HG02798 (cell line): ENCODE results near the gene ABCC5.
A peak's percentile ranks its signal among the peaks of the same experiment; 100 is the strongest.
"Not testable (repeated sequence)": the region's sequence is repeated elsewhere in the genome, so short reads cannot be mapped to it uniquely, and the experiment has no call there.

ENCODE experiments used
- ATAC-seq: cut with Tn5 transposase; IDR thresholded peaks from one replicate; pipeline ENCODE4 v1.9.1; 2021; ENCODE audit warnings: mild to moderate bottlenecking; ENCODE audit not compliant: unreplicated experiment, poor library complexity

The ABCC5 gene

DNA sequence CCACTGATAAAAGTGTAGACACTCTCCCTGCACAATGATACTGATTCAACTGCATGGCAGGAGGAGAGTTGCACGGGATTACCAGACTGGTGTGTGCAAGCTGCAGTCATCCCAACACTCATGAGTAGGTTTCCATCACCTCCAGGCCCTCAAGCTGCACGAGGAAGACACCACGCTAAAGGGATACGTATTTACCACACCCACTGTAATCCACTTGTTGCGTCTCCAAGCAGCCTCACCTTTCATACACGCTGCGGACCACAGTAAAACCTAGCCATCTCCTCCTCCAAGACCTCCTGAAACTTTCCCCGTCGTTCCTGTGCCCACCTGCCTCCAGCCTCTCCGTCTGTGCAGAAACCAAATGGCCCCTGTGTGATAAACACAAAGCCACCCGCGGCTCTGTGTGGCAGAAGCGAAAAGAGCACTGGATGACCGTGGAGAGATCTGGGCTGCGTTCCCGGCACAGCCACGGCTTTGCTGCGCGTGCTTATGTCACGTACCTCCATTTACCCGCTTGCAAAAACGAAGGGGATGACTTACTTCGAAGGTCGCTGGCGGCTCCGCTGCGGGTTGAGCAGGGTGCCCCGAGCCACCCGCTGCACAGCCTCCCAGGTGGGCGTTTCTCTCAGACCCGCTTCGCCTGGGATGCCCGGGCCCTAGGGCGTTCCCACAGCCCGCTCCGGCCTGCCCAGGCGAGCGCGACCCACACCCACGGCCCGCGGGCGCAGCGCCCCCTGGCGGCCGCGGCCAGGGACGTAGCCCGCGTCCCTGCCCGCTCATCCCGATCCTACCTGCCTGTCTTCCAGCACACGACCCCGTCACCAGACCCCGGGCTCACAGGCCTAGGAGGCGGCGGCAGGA lies 643 bp downstream of the ABCC5 start:
- peak; percentile 77 for ATAC-seq

DNA sequence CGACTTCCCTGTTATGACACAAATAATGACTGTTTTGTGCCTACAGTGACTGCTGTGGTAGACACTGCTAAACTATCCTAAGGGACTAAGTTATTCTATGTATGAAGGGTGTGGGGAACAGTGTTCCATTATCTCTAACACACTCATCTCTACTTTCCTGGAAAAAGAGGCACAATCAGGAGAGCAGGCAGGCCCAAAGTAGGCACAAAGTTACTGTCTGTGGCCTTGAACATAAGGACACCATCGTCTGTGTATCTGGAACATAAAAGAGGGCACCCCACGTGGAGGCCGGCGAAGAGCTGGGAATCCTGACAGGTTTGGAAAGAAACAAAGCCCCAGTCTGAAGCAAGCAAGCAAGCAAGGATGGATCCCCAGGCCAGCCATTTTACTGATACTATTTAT lies 1.5 kb downstream of the ABCC5 start:
- no peak for ATAC-seq

DNA sequence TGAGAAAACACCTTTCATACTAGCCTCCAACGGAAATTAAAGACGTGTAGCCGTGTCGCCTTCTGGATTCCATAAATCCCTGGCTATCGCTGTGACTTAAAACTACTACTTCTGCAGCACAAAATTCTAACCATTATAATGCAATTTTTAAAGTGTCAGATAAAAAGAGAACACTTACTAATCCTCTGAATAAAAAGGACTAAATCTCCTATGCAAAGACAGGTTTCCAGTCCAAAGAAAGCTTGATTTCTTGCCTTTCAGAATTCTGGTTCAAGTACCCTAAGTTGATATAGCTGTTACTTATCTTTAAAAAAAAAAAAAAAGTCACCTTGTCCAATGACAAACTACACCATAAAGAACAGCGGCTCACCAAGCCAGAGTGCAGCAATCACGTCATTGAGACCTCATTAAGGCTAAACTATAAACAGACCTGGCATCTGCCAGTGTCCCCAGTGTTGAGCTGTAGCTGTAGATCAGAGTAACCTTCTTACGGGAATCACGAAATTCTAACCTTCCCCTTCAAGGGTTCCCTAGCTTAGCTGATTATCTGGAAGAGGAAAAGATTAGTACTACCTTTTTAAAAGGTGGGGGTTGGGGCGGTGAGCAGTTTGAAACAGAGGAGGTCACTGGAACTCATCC lies 2.2 kb downstream of the ABCC5 start:
- ATAC-seq = no peak

DNA sequence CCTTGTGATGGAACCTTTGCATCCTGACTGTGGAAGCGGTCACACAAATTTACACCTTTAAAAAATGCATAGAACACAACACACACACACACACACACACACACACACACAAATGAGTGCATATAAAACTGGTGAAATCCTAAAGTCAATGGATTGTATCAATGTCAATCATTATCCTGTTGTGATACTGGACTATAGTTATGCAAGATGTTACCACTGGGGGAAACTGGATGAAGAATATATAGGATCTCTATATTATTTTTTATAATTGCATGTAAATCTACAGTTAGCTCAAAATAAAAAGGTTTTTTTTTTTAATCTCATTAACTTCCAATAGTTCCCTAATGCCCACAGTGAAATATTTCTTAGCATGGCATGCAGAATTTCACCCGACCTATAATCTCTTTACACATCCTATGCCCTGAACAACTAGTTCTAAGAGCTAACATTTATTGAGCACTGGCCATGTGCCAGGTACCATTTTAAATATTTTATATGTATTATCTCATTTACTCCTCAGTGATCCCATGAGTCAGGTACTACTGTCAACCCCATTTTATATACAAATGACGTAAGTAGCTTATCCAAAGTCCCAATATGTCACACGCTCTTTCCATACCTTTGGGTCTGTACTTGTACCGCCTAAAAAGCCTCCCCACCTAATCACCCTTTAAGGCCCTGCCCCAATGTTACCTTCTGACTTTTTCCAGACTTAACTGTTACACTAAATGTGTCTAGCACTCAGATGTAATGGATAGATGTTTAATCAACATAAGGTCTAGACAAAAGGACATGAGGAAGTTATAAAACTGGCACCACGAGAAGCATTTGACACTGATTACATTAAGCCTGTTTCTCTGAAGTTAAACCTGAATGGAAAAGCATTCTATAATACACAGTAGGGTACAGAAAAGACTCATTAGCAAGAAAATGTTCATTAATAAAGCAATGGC lies 5.5 kb downstream of the ABCC5 start:
- ATAC-seq = no peak

DNA sequence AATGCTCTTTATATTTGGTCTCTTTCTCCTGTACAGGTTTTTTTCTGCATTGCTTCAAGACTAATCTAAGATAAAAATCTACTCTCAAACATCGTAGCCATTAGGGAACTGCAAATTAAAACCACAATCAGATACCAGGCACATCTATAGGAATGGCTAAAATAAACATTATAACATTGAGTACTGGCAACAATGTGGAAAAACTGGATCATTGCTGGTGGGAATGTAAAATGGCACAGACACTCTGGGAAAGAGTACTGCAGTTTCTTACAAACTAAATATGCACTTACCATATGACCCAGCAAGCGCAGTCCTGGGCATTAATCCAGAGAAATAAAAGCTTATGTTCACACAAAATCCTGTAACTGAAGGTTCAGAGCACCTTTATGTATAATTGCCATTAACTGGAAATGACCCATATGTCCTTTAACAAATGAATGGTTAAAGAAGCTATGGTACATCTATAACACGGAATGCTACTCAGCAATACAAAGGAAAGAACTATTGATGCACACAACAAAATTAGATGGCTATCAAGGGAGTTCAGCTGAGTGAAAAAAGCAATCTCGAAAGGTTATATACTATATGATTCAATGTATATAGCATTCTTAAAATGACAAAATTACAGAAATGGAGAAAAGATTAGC lies 6.3 kb downstream of the ABCC5 start:
- ATAC-seq = no peak

DNA sequence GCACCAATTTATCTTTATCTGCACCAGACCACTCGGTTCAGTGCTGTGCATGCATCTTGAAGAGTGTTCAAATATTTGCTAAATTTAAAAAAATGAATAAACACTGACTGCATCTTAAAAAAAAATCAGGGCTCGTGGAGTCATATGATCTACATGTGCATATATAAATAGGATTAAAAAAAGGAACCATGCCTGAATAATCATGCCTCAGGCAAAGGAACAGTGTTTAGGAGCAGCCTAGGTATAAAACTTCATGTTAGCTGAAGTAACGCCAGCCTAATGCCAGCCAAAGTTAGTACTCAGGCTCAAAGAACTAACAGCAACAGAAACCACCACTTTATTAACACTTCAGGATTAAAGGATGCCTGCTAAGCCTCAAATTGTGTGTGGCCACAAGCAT lies 9.5 kb downstream of the ABCC5 start:
- no peak for ATAC-seq

DNA sequence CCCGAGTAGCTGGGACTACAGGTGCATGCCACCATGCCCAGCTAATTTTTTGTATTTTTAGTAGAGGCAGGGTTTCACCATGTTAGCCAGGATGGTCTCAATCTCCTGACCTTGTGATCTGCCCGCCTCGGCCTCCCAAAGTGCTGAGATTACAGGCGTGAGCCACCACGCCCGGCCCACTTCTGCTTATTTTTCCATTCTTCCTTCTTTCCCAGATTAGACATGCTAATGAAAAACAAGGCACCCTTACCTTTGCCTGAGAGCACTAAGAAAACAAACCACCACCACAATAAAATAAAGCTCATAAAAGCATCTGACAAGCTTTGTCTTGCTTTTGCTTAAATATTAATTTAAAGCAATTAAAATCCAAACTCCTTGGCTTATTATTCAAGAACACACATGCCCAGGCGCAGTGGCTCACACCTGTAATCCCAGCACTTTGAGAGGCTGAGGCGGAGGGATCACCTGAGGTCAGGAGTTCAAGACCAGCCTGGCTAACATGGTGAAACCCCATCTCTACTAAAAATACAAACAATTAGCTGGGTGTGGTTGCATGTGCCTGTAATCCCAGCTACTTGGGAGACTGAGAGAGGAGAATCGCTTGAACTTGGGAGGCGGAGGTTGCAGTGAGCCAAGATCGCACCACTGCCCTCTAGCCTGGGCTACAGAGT lies 10.4 kb downstream of the ABCC5 start:
- ATAC-seq = not testable (repeated sequence)

DNA sequence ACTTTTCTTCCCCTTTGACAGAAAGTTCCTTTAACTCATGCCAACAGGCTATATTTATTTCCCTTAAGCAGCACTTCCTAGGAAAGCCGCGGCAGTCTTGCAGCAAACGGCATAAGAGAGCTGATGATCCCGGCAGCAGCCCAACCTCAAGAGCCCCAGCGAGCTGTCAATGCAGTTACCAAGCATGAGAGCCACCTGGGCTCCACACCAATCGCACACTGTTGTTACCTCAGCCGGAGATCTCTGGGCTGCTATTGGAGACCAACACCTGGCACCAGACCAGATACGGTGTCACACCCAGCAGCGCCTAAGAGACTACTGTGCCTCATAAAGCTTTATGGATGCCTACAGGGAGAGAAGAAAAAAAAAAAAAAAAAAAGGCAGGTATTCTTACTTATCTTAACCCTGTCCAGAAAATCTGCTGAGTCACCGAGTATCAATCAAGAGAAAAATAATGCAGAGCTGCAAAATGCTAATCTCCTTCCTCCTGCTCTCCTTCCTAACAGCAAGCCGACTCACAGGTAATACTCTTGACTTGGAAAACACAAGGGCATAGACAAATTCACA lies 11.7 kb downstream of the ABCC5 start:
- peak; percentile 78 for ATAC-seq

DNA sequence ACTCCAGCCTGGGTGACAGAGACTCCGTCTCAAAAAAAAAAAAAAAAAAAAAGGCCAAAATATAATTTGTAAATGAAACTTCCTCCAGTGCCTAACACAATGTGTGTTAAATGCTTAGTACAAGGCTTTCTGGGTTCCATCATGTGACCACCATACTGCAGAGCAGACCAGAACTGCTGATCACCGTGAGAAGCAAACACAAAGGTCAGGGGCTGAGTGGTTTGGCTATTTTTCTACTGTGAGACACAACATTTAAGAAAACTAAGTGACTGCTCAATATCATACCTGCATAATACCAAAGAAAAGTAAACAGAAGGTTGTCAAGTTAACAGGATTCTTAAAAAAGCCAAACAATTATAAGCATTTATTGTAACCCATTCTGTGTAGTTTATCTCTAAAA lies 13.2 kb downstream of the ABCC5 start:
- ATAC-seq = no peak

DNA sequence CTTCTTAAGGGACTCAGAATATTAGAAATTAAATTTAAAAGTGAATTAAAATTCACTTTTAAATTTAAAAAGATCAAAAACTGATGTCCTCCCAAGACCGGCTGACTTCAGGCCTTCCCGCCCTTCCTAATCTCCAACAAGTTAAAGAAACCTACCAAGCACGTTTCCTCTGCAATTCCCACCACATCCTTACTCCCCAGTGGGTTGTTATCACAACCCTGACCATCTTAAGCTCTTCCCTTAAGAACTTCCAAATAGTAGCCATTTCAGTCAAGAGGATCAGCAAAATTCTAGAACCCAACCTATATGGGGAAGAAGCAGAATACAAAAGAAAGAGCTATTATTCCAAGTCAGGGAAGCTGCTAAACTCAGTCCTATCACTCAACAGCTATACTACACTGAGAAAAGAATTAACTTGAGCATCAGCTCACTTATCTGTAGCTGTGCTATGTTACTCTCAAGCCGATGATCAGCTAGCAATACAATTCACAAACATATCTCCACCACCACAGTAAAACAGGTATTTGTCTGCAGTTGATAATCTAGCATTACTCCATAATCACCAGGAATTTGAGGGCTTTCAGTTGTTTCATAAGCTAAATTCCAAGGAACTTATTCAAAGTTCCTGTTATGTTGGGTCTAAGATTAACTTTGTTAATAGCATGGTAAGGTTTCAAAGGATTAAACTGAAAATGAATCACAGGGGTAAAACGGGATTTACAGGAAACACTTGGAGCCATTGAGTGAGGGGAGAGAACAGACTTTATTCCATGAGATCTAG lies 14.3 kb downstream of the ABCC5 start:
- no peak for ATAC-seq

DNA sequence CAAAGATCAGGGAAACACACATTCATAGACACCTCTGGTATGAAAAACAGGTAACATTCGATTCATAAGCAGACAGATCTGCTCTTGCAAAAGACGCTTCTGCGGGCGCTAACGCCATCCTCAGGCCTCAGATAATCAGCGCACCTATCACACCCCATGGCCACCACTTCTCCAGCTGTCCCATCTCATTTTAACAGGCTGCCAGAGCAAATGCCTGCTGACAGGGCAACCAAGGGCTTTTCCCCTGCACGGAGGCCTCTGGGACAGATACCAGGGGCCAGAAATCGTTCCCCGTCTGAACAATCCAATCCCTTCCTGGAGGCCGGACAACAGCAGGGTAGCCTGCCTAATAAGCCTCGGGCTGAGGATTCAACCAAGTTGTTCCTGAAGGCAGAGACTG lies 15.2 kb downstream of the ABCC5 start:
- no peak for ATAC-seq

DNA sequence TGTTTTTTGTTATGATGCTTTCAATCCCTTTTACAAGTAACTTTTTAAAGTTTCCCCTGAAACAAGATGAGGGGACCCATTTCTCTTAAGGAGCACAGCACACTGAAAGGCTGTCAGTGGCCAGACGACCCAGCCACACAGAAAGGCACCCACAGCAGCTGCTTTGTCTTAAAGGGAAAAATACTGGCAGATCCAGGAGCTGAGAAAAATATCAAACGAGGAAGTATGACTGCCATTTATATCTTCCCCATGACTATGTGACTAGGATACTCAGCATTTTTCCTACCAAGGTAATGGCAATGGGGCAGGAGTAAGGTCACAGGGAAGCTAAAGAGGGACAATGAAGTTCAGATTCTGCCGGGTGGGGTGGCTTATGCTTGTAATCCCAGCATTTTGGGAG lies 15.9 kb downstream of the ABCC5 start:
- ATAC-seq = no peak

DNA sequence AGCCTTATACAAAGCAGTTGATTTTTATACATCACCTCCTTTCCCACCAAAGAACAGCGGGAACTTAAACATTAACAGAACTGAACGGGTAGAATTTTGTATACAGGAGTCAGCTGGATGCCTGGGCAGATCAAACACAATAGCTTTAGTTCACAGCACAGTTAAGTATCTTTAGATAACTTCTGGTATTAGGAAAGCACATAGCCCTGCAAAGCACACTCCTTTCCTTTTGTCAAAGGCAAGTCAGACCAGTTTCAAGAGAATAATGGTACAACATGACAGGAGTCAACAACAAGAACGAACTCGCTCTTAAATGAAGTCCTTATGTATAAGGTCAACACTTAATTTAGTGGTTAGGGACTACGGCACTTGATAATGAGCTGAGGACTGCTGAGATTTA lies 26.3 kb downstream of the ABCC5 start:
- ATAC-seq = no peak

DNA sequence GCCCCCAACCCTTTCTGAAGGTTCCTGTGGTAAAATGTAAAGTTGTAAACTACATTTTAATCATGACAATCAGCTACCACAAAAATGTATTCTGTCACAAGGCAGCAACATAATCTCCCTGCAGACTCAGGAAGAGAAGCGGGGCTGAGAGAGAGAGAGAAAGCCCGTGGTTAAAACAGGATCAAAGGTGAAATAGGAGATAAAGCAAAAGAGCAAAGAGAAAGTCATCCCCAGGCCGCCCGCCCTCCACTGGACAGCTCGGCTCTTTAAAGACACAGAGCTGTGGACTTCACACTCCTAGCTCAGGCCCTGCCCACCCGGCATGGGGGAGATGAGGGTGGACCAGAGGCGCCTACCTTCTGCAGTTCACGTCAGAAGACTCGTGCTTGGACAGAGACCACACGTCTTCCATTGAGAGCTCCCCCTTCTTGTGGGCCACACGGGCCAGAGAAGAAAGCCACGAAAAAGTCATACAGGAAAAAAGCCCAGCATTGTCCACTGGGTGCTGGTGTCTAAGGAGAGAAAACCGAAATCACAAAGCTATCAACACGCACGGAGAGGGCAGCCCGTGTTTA lies 29.4 kb downstream of the ABCC5 start:
- ATAC-seq = no peak

DNA sequence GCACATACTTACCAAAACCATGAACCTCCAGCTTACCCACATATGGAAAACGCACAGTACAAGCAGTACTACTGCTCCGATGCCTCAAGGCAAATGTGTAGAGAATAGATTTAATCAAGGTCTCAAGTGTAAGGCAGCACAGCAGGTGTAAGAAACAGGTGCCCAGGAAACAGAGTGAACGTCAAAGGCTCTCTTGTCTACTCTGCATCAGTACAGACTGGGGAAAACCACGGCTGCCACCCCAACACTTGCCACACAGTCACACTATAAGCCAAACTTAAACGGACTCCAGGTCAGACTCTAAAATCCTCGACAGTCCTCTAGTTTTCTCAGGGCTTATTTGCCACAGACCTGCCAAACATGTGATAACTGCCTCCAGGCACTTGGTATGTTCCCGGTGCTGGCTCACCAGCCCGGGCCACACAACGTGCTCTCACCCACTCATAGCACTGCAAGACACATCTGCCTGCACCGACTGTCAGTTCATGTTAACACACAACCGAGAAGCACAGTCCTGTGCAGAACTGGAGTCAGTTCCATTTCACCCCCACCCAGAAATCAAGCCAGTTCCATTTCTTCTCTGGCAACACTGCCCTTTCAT lies 30.6 kb downstream of the ABCC5 start:
- ATAC-seq = no peak

DNA sequence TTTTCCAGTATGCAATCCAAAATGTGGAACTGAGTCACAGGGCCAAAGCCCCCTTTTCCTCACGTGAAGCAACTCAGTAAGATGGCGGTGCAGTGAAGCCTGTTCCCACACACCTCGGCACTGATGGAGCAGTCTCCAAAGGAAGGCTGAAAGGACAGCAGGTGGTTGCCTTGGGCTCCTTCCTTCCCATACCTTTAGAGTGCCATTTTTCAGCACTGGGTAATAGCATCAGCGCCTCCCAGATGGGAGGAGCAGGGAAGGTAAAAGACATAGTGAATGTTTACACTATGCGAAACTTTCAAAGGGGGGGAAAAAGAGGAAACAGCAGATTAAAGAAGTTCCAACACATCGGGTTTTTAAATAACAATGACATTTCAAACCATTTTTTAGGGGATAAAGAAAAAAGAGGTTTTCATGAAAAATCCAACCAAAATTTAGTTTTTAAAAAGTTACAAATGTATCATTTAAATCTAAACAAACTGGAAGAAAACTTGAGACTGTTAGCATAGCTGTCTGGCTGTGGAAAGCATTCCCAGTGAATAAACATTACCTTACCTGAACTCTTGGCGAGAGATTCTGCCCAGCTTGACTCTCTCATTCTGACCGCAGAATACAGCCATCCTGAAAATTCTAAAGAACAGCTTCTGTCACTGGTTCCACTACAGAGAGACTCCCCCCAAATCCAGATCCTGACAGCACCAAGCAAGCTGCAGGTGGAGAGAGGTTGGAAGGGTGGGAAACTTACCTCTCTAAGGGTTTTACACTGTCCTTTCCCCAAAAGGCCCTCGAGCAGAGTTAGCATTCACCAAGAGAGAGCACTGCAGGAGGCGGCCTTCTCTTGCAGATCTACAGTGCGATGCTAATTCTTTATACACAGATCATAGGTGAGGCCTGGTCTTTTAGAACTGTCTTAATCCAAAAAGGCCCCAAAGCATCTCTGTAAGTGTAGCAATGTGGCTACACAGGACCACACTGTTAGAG lies 32.6 kb downstream of the ABCC5 start:
- no peak for ATAC-seq
